ENCODE measurements around the gene DGAT2. TPM values are rescaled to one million over a fixed set of nuclear protein-coding genes. Genes with fewer than 3 reads are reported as not detected.

Gene DGAT2
- total and polyA plus RNA-seq, 4 donors = 57.2 to 152 (median 108) TPM

- TF ChIP-seq EGR1 (IDR thresholded peaks at IDR 0.05; ENCODE audit: low read depth in 2 of 2) (no peak), YY1 (IDR thresholded peaks at IDR 0.05) (no peak), MAX (IDR thresholded peaks at IDR 0.05) (no peak)
Measured at GRCh38 chr11:75783416-75784084, 15.0 kb downstream of the DGAT2 start (continued).

- H3K9ac ChIP-seq (ENCODE audit: low read depth in 1 of 2, low read length in 2 of 2) = no peak overlapping the region
- peaks cover 0 to 5% (median 2%) of the 10 kb centered on the region in 4 donors for H3K36me3 ChIP-seq (ENCODE audit: control insufficient read depth in 4 of 4, insufficient read depth in 3 of 4, low read depth in 1 of 4, low read length in 3 of 4)
- H3K9me3 ChIP-seq (ENCODE audit: control insufficient read depth in 4 of 4, low read length in 3 of 4) = no peaks in the 10 kb centered on the region
- no peak for DNase-seq (ENCODE audit: low spot score)
- no peaks in the 10 kb centered on the region for H3K27me3 ChIP-seq (ENCODE audit: control insufficient read depth in 4 of 4, insufficient read depth in 4 of 4, low read length in 3 of 4)
- H3K4me3 ChIP-seq (ENCODE audit: low read depth in 1 of 3, low read length in 3 of 3) = no peak overlapping the region
- peaks cover 17 to 84% (median 79%) of the 10 kb centered on the region in 4 donors for H3K4me1 ChIP-seq (ENCODE audit: control insufficient read depth in 4 of 4, insufficient read depth in 4 of 4, low read length in 3 of 4)
- peak overlapping the region in 1 of 2 donors; percentile 19 for H3K27ac ChIP-seq (ENCODE audit: low read depth in 1 of 2, low read length in 2 of 2)
- WGBS = 17% methylated on average over 2 of the region's 2 CpGs
- TF ChIP-seq RXRA (IDR thresholded peaks at IDR 0.05) (peak; percentile 78 to 90), MAX (IDR thresholded peaks at IDR 0.05) (peak; percentile 72), GABPA (IDR thresholded peaks at IDR 0.05 in 1 of 2, conservative IDR thresholded peaks at IDR 0.05 in 1 of 2) (no peak), EGR1 (IDR thresholded peaks at IDR 0.05; ENCODE audit: low read depth in 2 of 2) (no peak), FOXA1 (IDR thresholded peaks at IDR 0.05) (peak; percentile 51), FOXA2 (IDR thresholded peaks at IDR 0.05) (peak; percentile 60), JUND (IDR thresholded peaks at IDR 0.05) (peak in 1 of 2 donors; percentile 69), ATF3 (IDR thresholded peaks at IDR 0.05) (no peak), ZBTB33 (IDR thresholded peaks at IDR 0.05) (peak; percentile 43), HNF4G (IDR thresholded peaks at IDR 0.05) (peak; percentile 77), HNF4A (conservative IDR thresholded peaks at IDR 0.05) (peak; percentile 88 to 94), YY1 (IDR thresholded peaks at IDR 0.05) (peak; percentile 37), CTCF (IDR thresholded peaks at IDR 0.05; ENCODE audit: low read depth, low read length, missing input control) (no peak), SP1 (IDR thresholded peaks at IDR 0.05) (peak; percentile 79), TAF1 (conservative IDR thresholded peaks at IDR 0.05) (no peak), NR2F2 (IDR thresholded peaks at IDR 0.05) (peak; percentile 43), REST (IDR thresholded peaks at IDR 0.05) (no peak), RAD21 (IDR thresholded peaks at IDR 0.05) (peak in 1 of 2 donors; percentile 45)
Measured at GRCh38 chr11:75784085-75784478, 15.5 kb downstream of the DGAT2 start.

Data from liver (tissue), 9 donors.